Retinal pigment epithelial cell (primary cell): ENCODE results near the gene CECR2.
"Not testable (repeated sequence)": the region's sequence is repeated elsewhere in the genome, so short reads cannot be mapped to it uniquely, and the experiment has no call there.

Experiments used
- DNase-seq: peaks from one replicate; pipeline ENCODE4 v3.0.0-alpha.2; 2010; ENCODE audit warnings: low read depth
- H3K4me3 ChIP-seq: 2 replicates; pipeline ENCODE4 v1.5.1; 2011; ENCODE audit warnings: mild to moderate bottlenecking, low read length, control low read depth, moderate library complexity
- TF ChIP-seq, protein P1 (sequence below): conservative IDR thresholded peaks from 2 replicates; pipeline ENCODE4 v1.5.1; 2011; ENCODE audit warnings: low read depth, low read length, control low read depth, inconsistent platforms

Gene CECR2

DNA sequence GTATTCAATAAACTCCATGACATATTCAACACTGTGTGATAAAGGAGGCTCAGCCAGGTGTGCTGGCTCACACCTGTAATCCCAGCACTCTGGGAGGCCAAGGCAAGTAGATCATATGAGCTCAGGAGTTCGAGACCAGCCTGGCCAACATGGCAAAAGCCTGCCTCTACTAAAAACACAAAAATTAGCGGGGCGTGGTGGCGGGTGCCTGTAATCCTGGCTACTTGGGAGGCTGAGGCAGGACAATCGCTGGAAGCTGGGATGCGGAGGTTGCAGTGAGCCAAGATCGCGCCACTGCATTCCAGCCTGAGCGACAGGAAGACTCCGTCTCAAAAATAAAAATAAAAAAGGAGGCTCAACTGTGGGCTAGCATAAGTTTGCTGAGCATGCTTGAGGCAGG is 189.9 kb downstream of the CECR2 start:
- no peak overlapping the region for H3K4me3 ChIP-seq
- DNase-seq = no peak
- TF ChIP-seq, protein P1, sequence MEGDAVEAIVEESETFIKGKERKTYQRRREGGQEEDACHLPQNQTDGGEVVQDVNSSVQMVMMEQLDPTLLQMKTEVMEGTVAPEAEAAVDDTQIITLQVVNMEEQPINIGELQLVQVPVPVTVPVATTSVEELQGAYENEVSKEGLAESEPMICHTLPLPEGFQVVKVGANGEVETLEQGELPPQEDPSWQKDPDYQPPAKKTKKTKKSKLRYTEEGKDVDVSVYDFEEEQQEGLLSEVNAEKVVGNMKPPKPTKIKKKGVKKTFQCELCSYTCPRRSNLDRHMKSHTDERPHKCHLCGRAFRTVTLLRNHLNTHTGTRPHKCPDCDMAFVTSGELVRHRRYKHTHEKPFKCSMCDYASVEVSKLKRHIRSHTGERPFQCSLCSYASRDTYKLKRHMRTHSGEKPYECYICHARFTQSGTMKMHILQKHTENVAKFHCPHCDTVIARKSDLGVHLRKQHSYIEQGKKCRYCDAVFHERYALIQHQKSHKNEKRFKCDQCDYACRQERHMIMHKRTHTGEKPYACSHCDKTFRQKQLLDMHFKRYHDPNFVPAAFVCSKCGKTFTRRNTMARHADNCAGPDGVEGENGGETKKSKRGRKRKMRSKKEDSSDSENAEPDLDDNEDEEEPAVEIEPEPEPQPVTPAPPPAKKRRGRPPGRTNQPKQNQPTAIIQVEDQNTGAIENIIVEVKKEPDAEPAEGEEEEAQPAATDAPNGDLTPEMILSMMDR = no peak

DNA sequence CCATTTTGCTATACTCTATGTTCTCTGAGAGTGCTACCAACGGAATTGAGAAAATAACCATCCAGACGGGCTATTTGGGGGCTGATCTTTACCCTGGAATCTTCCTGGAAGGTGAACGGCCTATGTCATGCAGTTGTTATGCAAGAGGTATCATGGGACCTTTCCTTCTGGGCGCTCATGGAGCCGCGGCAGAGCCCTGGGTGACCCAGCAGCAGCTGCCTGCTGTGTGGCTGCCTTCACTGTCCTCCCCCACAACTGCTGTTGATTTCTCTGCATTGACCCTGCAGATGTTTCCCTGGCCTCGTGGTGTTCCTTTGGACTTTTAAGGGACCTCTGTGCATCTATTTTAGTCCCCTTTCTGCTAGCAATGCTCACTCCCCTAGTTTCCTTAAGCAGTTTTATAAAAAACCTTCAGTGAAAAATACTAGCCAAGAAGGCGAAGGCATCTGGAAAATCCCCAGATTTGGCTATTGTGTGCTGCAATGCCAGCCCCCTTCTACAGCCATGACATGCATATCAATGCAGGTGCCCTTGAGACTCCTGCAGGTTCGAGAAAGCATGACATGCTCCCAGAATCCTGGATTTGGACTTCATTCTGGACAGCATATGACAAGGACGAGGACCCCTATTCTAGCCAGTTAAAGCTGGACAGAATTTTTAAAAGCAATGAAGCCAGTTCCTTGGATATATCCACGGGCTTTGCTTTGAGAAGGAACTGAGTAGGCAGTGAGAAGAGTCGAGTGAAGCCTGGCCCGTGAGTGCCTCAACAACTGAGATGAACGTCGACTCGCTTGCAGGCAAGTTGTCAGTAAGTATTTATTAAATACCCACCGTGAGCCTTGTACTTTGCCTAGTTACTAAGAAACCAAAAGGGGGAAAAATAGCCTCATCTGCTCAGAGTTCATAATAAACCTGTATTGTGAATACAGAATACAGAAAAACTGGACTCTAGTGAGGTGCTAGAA is 193.9 kb downstream of the CECR2 start, which contains the start of gene SLC25A18:
TSS of gene SLC25A18 (plus strand) at position 593 of the 965 bp plus-strand sequence. CDS start 16,447 bp downstream, outside the sequence.
- no peak within 1 kb of the TSS for H3K4me3 ChIP-seq
- TF ChIP-seq, protein P1 = peak; percentile 26
- DNase-seq = no peak

DNA sequence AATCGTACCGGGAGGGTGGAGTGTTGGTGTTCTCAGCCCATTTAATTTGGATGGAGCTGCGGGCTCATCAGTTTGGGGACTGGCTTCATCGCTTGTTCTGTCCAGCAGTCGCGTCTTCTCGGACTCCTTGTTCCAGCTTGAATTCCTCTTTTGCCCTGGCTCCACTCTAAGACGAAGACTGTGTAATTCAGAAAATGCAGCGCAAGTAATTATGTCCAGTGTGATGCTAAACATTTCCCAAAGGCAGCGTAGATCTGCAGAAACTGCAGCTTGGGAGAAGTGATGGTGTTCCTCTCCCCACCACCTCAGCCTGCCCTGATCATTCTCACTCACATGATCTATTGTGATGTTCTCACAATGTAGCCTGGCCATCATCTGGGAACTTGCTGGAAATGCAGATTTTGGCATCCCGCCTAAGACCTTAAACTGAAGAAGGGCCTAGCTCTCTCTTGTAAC is 194.7 kb downstream of the CECR2 start:
- no peak overlapping the region for H3K4me3 ChIP-seq
- TF ChIP-seq, protein P1 = no peak
- no peak for DNase-seq

DNA sequence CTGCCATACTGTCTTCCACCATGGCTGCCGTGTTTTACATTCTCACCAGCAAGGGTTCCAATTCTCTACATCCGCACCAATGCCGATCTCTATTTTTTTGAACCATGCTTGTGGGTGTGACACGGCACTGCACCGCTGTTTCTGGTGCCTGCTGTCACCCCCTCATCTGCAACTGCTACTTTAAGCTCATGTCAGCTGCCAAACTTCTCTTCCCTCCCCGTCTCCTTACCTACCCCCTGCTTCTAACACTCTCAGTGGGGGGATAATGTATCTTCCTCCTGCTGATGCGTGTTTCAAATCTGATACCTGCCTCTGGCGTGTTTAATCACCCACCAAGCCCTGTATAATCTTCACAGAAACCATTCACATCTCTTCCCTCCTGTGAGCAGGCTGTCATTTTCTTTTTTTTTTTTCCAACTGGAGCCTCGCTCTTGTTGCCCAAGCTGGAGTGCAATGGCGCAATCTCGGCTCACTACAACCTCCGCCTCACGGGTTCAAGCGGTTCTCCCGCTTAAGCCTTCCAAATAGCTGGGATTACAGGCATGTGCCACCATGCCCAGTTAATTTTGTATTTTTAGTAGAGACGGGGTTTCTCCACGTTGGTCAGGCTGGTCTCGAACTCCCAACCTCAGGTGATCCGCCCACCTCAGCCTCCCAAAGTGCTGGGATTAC is 196.9 kb downstream of the CECR2 start:
- not testable (repeated sequence) for DNase-seq

DNA sequence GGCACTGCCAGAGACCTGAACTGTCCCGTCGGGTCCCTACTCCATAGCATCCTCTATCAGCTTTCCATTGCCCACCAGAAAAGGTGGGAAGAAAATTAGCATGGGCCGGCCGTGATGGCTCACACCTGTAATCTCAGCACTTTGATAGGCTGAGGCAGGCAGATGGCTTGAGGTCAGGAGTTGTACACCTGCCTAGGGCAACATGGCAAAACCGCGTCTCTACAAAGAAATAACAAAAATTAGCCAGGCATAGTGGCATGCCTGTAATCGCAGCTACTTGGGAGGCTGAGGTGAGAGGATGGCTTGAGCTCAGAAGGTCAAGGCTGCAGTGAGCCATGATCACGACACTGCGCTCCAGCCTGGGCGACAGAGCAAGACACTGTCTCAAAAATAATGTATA is 197.5 kb downstream of the CECR2 start:
- no peak for DNase-seq
- TF ChIP-seq, protein P1 = no peak
- no peak overlapping the region for H3K4me3 ChIP-seq

More for the DNA sequence above, 196.9 kb downstream of the CECR2 start:
- not testable (repeated sequence) for H3K4me3 ChIP-seq

DNA sequence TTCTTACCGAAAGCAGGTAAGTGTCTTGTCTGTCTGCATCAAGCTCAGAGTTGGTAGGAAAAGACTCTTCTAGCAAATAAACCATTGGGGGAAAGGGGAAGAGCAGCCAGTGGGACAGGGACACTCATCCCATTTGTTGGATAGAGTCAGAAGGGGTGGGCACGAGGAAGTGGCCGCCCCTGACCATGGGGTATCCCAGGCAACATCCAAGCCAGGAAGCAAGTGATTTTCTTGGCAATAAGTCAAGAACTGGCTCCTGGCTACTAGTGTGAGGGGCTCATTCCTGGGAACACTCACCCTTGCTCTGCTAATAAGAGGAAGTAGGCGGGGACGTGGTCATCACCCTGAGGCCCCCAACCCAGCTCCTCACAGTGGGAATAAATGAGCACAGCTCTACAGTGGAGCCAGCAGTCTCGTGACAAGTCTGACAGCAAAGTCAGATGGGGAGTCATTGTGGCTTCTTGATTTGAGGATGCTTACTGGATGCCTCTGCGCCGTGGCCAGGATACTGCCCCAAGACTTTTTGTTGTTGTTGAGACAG is 200.8 kb downstream of the CECR2 start:
- TF ChIP-seq, protein P1 = no peak
- no peak for DNase-seq
- no peak overlapping the region for H3K4me3 ChIP-seq
